KOPT-K1 (cell line): ENCODE measurements around the gene ZBTB7B.
"Not testable (repeated sequence)": the region's sequence is repeated elsewhere in the genome, so short reads cannot be mapped to it uniquely, and the experiment has no call there.

ENCODE experiments used
- H3K27ac ChIP-seq: fragments of 200-600 bp; sonication (generic); 2 replicates; pipeline ENCODE4 v1.5.1; 2016; ENCODE audit warnings: antibody characterized with exemption, mild to moderate bottlenecking, low read depth, low read length; ENCODE audit not compliant: poor library complexity, severe bottlenecking
- H3K36me3 ChIP-seq: fragments of 200-600 bp; sonication (generic); 2 replicates; pipeline ENCODE4 v1.5.1; 2017; ENCODE audit warnings: antibody characterized with exemption, mild to moderate bottlenecking, low read length, moderate library complexity; ENCODE audit not compliant: insufficient read depth
- H3K9me3 ChIP-seq: fragments of 200-600 bp; sonication (generic); 2 replicates; pipeline ENCODE4 v1.5.1; 2017; ENCODE audit warnings: antibody characterized with exemption, low read length, mild to moderate bottlenecking; ENCODE audit not compliant: insufficient read depth, poor library complexity, severe bottlenecking

ZBTB7B gene

DNA sequence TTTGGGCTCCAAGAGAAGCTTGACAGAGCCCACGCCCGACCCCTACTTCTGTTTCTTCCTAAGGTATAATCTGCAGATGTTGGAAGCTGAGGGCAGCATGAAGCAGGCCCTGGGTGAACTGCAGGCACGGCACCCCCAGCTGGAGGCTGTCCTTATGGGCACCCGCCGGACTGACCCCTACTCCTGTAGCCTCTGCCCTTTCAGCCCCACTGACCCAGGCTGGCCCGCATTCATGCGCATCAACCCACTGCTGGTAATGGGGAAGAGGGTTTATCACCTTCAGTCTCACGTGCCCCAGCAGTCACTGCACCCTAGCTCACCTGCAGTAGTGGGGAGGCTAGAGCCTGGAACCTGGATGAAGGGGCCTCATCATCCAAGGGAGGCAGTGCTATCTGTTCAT, 12.3 kb upstream of the ZBTB7B start:
- peaks cover 48% of the 10 kb centered on the region for H3K36me3 ChIP-seq
- H3K27ac ChIP-seq = no peak overlapping the region
- no peaks in the 10 kb centered on the region for H3K9me3 ChIP-seq

DNA sequence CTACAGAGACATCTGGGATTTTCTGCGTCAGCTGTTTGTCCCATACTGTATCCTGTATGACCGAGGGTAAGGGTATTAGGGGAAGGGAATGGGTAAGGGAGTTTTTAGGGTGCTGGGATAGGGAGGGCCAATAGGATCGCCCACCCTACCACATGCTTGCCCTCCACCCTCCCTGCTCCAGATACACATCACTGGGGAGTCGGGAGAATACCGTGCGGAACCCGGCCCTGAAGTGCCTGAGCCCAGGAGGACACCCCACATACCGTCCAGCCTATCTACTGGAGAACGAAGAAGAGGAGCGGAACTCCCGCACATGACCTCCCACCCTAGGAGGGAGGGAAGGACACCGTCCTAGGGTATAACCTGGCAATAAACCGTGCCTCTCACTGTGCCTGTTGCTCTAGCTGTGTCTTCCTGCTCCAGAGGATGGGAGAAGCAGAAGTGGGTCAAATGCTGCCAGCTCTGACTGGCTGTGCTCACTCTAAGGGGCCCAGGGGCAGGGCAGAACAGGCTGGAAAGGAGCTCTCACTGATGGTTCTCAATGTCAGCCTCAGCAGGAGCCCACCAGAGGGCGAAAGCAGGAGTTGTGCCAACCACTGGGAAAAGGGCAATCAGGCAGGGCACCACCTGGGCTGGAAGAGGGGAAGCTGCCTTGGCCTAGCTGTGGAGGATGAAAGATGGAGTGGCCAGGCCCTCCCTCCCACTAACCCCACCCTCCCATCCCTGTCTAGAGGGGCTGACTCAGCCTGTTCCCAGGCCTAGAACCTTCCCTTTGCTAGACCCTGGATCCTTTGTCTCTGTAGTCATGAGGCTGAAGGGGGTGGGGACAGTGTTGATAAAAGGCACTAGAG, 9.7 kb upstream of the ZBTB7B start:
- no peaks in the 10 kb centered on the region for H3K9me3 ChIP-seq
- H3K36me3 ChIP-seq = peaks cover 32% of the 10 kb centered on the region
- no peak overlapping the region for H3K27ac ChIP-seq

DNA sequence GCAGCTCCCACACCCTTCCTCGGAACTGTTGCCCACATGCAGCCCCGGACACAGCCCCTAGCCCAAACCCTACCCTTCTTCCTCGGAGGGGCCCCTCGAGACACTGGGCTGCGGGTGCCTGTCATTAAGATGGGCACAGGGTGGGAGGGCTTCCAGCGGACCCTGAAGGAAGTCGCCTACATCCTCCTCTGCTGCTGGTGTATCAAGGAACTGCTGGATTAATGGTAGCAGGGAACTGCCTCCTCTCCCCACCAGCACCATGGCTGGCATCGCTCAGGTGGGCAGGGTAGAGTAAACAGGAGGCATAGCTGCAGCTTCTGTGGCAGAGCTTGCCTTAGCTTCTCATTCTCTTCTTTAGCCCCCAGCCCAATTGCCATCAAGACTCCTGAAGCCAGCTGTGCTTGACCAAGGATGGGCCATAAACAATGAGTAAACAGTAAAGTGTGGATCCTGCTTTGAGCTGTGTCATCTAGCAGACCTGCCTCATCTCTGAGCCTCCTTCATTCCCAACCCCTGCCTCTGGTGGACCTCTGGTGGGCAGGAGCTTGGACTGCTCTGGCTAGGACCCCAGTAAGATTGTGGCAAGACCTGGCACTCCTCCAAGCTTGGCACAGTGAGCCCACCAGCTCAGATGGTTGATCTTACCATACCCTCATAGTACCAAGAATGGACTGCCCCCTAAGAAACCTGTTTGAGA, 8.9 kb upstream of the ZBTB7B start, which contains the start of gene LENEP:
Gene LENEP, plus strand, starts transcription at position 15 of the 697 bp plus-strand sequence. Its CDS starts 22 bp downstream, at position 37.
- Histone ChIP-seq H3K9me3 (no peaks in the 10 kb centered on the region), H3K36me3 (peaks cover 24% of the 10 kb centered on the region), H3K27ac (no peak within 1 kb of the TSS)

- Histone ChIP-seq H3K9me3 (no peaks in the 10 kb centered on the region), H3K27ac (no peak overlapping the region), H3K36me3 (peaks cover 19% of the 10 kb centered on the region)
These were observed 8.4 kb upstream of the ZBTB7B start for GRCh38 chr1:154994269-154994587.

DNA sequence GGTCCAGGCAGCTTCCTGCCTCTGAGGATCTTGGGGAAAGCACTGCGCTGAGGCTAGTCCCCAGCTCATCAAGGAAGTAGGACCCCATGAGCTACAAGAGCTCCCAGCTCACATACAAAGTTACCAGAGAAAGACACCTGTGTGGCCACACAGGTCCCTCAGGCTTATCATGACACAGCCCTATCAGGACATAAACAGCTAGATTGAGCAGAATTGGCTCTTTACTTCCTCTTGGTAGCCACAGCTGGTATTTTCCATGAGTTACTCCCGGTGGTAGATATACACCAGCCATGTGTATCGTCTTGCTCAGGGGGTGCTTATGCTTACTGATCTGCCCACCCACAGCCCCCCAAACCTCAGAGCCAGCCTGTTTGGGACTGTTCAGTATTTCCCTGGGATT, 8.0 kb upstream of the ZBTB7B start:
- no peak overlapping the region for H3K27ac ChIP-seq
- peaks cover 15% of the 10 kb centered on the region for H3K36me3 ChIP-seq
- no peaks in the 10 kb centered on the region for H3K9me3 ChIP-seq

DNA sequence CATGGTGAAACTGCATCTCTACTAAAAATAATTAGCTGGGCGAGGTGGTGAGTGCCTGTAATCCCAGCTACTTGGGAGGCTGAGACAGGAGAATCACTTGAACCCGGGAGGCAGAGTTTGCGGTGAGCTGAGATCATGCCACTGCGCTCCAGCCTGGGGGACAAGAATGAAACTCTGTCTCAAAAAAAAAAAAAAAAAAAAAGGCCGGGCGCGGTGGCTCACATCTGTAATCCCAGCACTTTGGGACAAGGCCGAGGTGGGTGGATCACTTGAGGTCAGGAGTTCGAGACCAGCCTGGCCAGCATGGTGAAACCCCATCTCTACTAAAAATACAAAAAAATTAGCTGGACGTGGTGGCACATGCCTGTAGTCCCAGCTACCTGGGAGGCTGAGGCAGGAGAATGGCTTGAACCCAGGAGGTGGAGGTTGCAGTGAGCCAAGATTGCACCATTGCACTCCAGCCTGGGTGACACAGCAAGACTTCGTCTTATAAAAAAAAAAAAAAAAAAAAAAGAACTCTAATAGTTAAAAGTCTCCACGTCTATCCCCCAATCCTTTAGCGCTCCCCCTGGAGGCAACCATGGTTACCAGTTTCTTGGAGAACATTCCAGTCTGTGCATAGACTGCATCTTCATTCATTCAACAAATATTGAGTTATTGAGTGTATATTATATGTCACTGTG, 7.2 kb upstream of the ZBTB7B start:
- H3K9me3 ChIP-seq, H3K27ac ChIP-seq, H3K36me3 ChIP-seq: not testable (repeated sequence)

DNA sequence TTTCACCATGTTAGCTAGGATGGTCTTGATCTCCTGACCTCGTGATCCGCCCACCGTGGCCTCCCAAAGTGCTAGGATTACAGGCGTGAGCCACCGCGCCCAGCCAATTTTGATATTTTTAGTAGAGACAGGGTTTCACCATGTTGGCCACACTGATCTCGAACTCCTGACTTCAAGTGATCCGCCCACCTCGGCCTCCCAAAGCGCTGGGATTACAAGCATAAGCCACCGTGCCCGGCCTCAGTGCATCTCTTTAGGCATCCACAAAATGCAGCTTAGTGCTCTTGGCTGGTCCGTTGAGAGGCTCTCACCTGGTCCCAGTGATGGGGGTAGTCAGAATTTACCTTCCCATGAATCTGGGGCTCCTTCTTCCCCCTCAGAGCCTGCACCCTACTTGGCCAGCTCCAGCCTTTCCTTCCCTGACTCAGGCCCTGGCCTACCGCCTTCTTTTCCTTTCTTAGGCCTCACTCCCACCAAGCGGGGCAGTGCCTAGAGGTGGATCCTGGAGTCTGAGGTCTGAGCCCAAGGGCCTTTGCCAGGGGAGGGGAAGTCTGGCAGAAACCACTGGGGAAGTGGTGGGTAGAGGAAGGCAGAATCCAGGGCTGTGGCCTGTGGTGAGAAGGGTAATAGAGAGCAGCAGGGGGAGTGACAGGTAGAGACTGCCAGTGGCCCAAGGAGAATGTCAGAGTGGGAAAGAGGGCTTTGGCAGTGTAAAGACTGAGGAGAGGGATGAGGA, 5.5 kb upstream of the ZBTB7B start:
- no peak overlapping the region for H3K27ac ChIP-seq
- no peaks in the 10 kb centered on the region for H3K9me3 ChIP-seq
- H3K36me3 ChIP-seq = no peaks in the 10 kb centered on the region

GRCh38 chr1:154998201-154998780, 4.3 kb upstream of the ZBTB7B start:
- Histone ChIP-seq H3K9me3 (no peaks in the 10 kb centered on the region), H3K27ac (no peak overlapping the region), H3K36me3 (no peaks in the 10 kb centered on the region)

DNA sequence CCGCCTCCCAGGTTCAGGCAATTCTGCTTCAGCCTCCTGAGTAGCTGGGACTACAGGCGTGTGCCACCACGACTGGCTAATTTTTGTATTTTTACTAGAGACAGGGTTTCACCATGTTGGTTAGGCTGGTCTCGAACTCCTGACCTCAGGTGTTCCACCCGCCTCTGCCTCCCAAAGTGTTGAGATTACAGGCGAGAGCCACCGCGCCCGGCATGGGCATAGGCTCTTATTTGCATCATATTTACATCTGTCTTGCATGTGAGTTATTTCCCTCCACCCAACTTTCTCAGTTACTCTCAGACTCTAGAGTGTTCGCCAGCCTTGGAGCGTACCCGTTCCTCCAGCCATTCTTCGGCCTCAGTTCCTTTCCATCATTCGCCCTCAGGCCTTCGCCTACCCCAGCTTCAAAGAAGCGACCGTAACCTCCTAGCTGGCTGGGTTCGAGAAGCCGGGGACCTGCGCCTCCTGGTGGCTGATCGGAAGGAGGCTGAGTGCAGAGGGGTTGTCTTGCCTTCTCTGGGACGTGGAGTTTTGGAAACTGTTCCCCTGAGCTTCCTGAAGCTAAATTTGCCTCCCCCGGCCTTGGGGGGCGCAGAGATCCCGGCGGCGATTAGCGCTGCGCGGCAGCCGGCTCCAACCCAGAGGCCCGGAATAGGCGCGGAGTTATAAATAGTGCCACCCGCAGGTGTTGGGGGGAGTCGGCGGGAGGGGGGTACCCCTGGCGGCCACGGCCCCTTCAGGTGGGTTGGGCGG, 3.6 kb upstream of the ZBTB7B start:
- Histone ChIP-seq H3K9me3 (no peaks in the 10 kb centered on the region), H3K36me3 (no peaks in the 10 kb centered on the region), H3K27ac (no peak overlapping the region)

- H3K27ac ChIP-seq = no peak overlapping the region
- no peaks in the 10 kb centered on the region for H3K36me3 ChIP-seq
- no peaks in the 10 kb centered on the region for H3K9me3 ChIP-seq
These were observed 2.8 kb upstream of the ZBTB7B start for GRCh38 chr1:154999571-155000410.

- no peaks in the 10 kb centered on the region for H3K9me3 ChIP-seq
- H3K27ac ChIP-seq = no peak overlapping the region
- H3K36me3 ChIP-seq = no peaks in the 10 kb centered on the region
These were observed 2.2 kb upstream of the ZBTB7B start for GRCh38 chr1:155000411-155000725.

DNA sequence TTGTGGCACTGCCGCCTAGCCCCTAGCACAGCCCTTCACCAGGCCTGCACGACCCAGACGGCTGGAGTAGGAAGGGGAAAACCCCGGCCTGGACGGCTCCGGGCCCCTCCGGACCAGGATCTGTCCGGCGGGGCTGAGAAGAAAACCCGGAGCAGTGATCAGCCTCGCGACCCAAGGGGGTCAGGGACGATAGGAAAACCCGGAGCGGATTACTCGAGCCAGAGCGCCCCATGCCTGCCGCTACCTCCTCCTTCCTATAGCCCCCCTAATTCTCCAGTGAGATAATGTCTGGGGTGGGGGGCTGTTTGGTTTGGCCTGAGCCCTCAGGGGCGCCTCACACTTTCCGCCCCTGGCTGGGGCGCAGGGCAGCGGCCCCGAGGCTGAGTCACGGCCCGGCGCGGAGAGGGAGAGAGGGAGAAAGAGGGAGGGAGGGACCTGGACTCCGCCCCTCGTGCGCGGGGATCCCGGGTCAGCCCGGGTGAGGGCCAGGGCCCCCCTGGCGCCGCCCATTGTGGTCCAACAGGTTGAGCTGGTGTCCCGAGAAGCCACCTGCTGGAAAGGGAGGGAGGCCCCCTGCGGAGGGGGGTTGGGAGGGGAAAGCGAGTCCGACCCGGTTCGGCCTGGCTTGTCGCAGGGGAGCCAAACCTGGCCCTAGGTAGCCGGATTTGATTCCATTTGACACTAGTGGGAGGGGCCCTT, 1.7 kb upstream of the ZBTB7B start:
- H3K9me3 ChIP-seq = no peaks in the 10 kb centered on the region
- no peak overlapping the region for H3K27ac ChIP-seq
- H3K36me3 ChIP-seq = no peaks in the 10 kb centered on the region

GRCh38 chr1:155001425-155001674, 1.3 kb upstream of the ZBTB7B start:
- Histone ChIP-seq H3K9me3 (no peaks in the 10 kb centered on the region), H3K27ac (no peak overlapping the region), H3K36me3 (no peaks in the 10 kb centered on the region)
